ENCODE data around the gene PRLR. TPM values are rescaled to one million over a fixed set of nuclear protein-coding genes. Genes with fewer than 3 reads are reported as not detected.

Gene PRLR
- polyA plus RNA-seq, 1 donor from 2014 or later, result 0.50 TPM

DNA sequence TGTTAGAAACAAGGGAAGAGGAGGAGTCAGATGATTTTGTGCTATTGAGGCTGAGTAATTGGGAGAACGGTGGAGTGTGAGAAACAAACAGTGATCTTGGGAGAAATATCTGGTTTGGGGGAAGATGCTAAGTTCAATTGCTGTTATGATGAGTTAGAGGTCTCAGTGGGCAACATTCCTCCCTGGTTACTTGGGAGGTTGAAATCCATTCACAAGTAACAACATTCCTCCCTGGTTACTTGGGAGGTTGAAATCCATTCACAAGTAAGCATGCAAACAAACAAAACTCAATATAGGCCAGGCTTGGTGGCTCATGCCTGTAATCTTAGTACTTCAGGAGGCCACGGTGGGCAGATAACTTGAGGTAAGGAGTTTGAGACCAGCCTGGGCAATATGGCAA, 221.3 kb downstream of the PRLR start:
- Histone ChIP-seq H3K27me3 (ENCODE audit: insufficient read depth, low read depth, low read length) (no peaks in the 10 kb centered on the region), H3K9me2 (ENCODE audit: insufficient read depth, low read length) (no peaks in the 10 kb centered on the region), H3K27ac (ENCODE audit: low read length) (no peak overlapping the region), H3K36me3 (ENCODE audit: insufficient read depth, low read length) (no peaks in the 10 kb centered on the region), H3K9ac (ENCODE audit: low read length) (no peak overlapping the region), H4K20me1 (ENCODE audit: insufficient read depth) (no peaks in the 10 kb centered on the region), H3F3A (ENCODE audit: insufficient read depth, low read length, poor library complexity, severe bottlenecking) (no peaks in the 10 kb centered on the region), H3K79me2 (replicated peaks; ENCODE audit: insufficient read depth, low read length) (no peaks in the 10 kb centered on the region), H3K9me3 (ENCODE audit: low read length) (no peaks in the 10 kb centered on the region), H3K4me2 (ENCODE audit: low read length) (no peak overlapping the region), H3K4me3 (ENCODE audit: low read length) (no peak overlapping the region), H2AFZ (ENCODE audit: low read depth, low read length) (no peak overlapping the region)
- no peak for TF ChIP-seq RAD21 (conservative IDR thresholded peaks at IDR 0.05)
- no peak for TF ChIP-seq TAF1 (IDR thresholded peaks at IDR 0.05; ENCODE audit: low read depth)
- TF ChIP-seq, protein P1, sequence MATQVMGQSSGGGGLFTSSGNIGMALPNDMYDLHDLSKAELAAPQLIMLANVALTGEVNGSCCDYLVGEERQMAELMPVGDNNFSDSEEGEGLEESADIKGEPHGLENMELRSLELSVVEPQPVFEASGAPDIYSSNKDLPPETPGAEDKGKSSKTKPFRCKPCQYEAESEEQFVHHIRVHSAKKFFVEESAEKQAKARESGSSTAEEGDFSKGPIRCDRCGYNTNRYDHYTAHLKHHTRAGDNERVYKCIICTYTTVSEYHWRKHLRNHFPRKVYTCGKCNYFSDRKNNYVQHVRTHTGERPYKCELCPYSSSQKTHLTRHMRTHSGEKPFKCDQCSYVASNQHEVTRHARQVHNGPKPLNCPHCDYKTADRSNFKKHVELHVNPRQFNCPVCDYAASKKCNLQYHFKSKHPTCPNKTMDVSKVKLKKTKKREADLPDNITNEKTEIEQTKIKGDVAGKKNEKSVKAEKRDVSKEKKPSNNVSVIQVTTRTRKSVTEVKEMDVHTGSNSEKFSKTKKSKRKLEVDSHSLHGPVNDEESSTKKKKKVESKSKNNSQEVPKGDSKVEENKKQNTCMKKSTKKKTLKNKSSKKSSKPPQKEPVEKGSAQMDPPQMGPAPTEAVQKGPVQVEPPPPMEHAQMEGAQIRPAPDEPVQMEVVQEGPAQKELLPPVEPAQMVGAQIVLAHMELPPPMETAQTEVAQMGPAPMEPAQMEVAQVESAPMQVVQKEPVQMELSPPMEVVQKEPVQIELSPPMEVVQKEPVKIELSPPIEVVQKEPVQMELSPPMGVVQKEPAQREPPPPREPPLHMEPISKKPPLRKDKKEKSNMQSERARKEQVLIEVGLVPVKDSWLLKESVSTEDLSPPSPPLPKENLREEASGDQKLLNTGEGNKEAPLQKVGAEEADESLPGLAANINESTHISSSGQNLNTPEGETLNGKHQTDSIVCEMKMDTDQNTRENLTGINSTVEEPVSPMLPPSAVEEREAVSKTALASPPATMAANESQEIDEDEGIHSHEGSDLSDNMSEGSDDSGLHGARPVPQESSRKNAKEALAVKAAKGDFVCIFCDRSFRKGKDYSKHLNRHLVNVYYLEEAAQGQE (IDR thresholded peaks at IDR 0.05; ENCODE audit: borderline replicate concordance), result no peak
- TF ChIP-seq SMC3 (conservative IDR thresholded peaks at IDR 0.05; ENCODE audit: poor library complexity), result no peak
- no peak for TF ChIP-seq MXI1 (conservative IDR thresholded peaks at IDR 0.05; ENCODE audit: poor library complexity, severe bottlenecking)

DNA sequence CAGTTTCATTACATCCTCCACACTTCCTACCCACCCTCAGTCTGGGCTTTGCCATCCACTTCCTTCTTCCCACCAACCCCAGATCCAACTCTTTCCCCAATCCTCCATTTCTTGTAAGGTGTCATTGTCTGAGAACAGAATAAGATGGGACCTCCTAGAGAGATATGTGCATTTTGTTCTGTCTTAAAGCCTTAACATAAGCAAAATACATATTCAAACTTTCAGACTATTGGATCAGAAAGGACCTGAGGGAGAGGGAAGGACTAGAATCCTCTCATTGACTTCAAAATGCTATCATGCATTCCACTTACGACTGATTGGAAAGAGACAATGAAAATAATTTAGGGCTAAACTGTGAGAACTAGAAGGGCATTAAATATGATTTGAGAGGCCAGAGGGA, 225.5 kb downstream of the PRLR start:
- Histone ChIP-seq H3K36me3 (ENCODE audit: insufficient read depth, low read length) (no peaks in the 10 kb centered on the region), H3K79me2 (replicated peaks; ENCODE audit: insufficient read depth, low read length) (no peaks in the 10 kb centered on the region), H3K4me3 (ENCODE audit: low read length) (no peak overlapping the region), H3K9ac (ENCODE audit: low read length) (no peak overlapping the region), H3K27ac (ENCODE audit: low read length) (no peak overlapping the region), H3K4me2 (ENCODE audit: low read length) (no peak overlapping the region), H3K9me3 (ENCODE audit: low read length) (no peaks in the 10 kb centered on the region), H3K9me2 (ENCODE audit: insufficient read depth, low read length) (no peaks in the 10 kb centered on the region), H4K20me1 (ENCODE audit: insufficient read depth) (no peaks in the 10 kb centered on the region), H3K27me3 (ENCODE audit: insufficient read depth, low read depth, low read length) (no peaks in the 10 kb centered on the region), H2AFZ (ENCODE audit: low read depth, low read length) (no peak overlapping the region), H3F3A (ENCODE audit: insufficient read depth, low read length, poor library complexity, severe bottlenecking) (no peaks in the 10 kb centered on the region)
- TF ChIP-seq MXI1 (conservative IDR thresholded peaks at IDR 0.05; ENCODE audit: poor library complexity, severe bottlenecking), result no peak
- TF ChIP-seq, protein P2, sequence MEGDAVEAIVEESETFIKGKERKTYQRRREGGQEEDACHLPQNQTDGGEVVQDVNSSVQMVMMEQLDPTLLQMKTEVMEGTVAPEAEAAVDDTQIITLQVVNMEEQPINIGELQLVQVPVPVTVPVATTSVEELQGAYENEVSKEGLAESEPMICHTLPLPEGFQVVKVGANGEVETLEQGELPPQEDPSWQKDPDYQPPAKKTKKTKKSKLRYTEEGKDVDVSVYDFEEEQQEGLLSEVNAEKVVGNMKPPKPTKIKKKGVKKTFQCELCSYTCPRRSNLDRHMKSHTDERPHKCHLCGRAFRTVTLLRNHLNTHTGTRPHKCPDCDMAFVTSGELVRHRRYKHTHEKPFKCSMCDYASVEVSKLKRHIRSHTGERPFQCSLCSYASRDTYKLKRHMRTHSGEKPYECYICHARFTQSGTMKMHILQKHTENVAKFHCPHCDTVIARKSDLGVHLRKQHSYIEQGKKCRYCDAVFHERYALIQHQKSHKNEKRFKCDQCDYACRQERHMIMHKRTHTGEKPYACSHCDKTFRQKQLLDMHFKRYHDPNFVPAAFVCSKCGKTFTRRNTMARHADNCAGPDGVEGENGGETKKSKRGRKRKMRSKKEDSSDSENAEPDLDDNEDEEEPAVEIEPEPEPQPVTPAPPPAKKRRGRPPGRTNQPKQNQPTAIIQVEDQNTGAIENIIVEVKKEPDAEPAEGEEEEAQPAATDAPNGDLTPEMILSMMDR (IDR thresholded peaks at IDR 0.05; ENCODE audit: poor library complexity, severe bottlenecking), result no peak
- TF ChIP-seq EZH2 (IDR thresholded peaks at IDR 0.05; ENCODE audit: borderline replicate concordance, insufficient read depth, low read length, poor library complexity, severe bottlenecking), result no peak
- no peak for TF ChIP-seq RAD21 (conservative IDR thresholded peaks at IDR 0.05)
- TF ChIP-seq POLR2AphosphoS5 (IDR thresholded peaks at IDR 0.05), result no peak
- TF ChIP-seq TAF1 (IDR thresholded peaks at IDR 0.05; ENCODE audit: low read depth), result no peak
- TF ChIP-seq EP300 (conservative IDR thresholded peaks at IDR 0.05; ENCODE audit: poor library complexity, severe bottlenecking), result no peak
- TF ChIP-seq, protein P1 (IDR thresholded peaks at IDR 0.05; ENCODE audit: borderline replicate concordance), result no peak
- no peak for TF ChIP-seq SMC3 (conservative IDR thresholded peaks at IDR 0.05; ENCODE audit: poor library complexity)

Data from neural cell (in vitro differentiated cells).